Gastroesophageal sphincter (tissue), 2 donors: ENCODE data around the gene SHISA2.

Source experiments
- POLR2A ChIP-seq, 2 donors: fragments of 450-650 bp; IDR thresholded peaks; one replicate each; pipeline ENCODE4 v1.6.1; 2017; ENCODE audit warnings: antibody characterized with exemption in 2 of 2, mild to moderate bottlenecking in 2 of 2, moderate library complexity in 1 of 2
- POLR2AphosphoS5 ChIP-seq: sonication (generic); formaldehyde crosslinking; IDR thresholded peaks from one replicate; pipeline ENCODE4 v1.6.1; 2017; ENCODE audit warnings: antibody characterized with exemption

DNA sequence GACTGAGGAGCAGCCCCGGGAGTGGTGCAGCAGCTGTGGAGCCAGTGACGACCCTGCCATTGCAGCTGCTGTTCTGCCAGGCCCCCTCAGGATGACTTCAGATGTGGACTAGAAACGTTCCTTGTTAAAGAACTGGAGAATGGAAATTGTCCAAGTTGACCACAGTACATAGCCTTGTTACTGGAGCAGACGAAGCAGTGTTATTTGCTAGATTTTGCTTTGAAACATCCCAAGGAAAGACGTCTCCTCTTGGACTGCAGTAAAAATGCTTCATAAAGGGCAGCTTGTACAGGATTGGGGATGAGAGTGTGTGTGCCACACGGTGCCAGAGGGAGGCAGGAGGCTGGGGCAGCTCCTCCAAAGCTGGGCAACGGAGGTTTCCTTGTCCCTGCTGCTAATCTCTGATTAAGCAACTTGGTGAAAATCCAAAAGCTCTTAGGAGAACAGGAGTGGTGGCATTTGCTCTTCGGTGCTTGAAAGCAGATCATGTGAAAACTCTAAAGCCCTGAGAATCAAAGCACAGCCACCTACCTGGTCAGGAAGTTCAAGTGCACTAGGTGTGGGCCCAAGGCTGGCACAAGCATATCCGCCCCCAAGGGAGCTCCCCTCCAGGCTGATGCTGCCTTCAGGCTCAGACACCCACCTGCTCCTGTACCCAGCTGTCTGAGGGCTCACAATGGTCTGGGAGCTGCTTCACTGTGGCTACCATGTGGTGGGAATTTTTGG is 34.5 kb downstream of the SHISA2 start:
- TF ChIP-seq POLR2AphosphoS5 (no peak), POLR2A (IDR thresholded peaks at IDR 0.05) (no peak)
